ENCODE results near the gene DCP2. TPM values are rescaled to one million over a fixed set of nuclear protein-coding genes. Genes with fewer than 3 reads are reported as not detected.

The DCP2 gene
- total and polyA plus RNA-seq, 7 donors: 5.5 to 26.8 (median 18.1) TPM

GRCh38 chr5:112940670-112941069, 35.9 kb upstream of the DCP2 start:
- intact Hi-C loops (cut with DNase I): no loop called here
- DNase-seq: no peak
- no peaks in the 10 kb centered on the region for H3K4me1 ChIP-seq
- no peaks in the 10 kb centered on the region for H3K9me3 ChIP-seq
- H3K27me3 ChIP-seq: no peaks in the 10 kb centered on the region
- no peaks in the 10 kb centered on the region for H3K36me3 ChIP-seq
- WGBS, 2 donors: 69 to 71% methylated on average over 2 of the region's 2 CpGs
- H3K27ac ChIP-seq: no peak overlapping the region
- no peak overlapping the region for H3K4me3 ChIP-seq
- TF ChIP-seq POLR2A (IDR thresholded peaks at IDR 0.05) (no peak), POLR2AphosphoS5 (IDR thresholded peaks at IDR 0.05) (no peak), EP300 (IDR thresholded peaks at IDR 0.05) (no peak), CTCF (IDR thresholded peaks at IDR 0.05) (no peak)

- Histone ChIP-seq H3K36me3 (no peaks in the 10 kb centered on the region), H3K9me3 (no peaks in the 10 kb centered on the region), H3K4me1 (no peaks in the 10 kb centered on the region), H3K27me3 (no peaks in the 10 kb centered on the region), H3K4me3 (no peak overlapping the region), H3K27ac (no peak overlapping the region)
- intact Hi-C loops (cut with DNase I): no loop called here
- WGBS, 2 donors: 85 to 96% methylated on average over 1 of the region's 1 CpG
- no peak for DNase-seq
- TF ChIP-seq EP300 (IDR thresholded peaks at IDR 0.05): no peak
- TF ChIP-seq CTCF (IDR thresholded peaks at IDR 0.05): no peak
- no peak for TF ChIP-seq POLR2A (IDR thresholded peaks at IDR 0.05)
- TF ChIP-seq POLR2AphosphoS5 (IDR thresholded peaks at IDR 0.05): no peak
These were observed 28.1 kb upstream of the DCP2 start for GRCh38 chr5:112948458-112948857.

- TF ChIP-seq POLR2A (IDR thresholded peaks at IDR 0.05) (no peak), POLR2AphosphoS5 (IDR thresholded peaks at IDR 0.05) (no peak), CTCF (IDR thresholded peaks at IDR 0.05) (no peak), EP300 (IDR thresholded peaks at IDR 0.05) (no peak)
- H3K4me3 ChIP-seq: no peak overlapping the region
- intact Hi-C loops (cut with DNase I): no loop called here
- no peaks in the 10 kb centered on the region for H3K4me1 ChIP-seq
- no peak overlapping the region for H3K27ac ChIP-seq
- no peak for DNase-seq
- H3K36me3 ChIP-seq: no peaks in the 10 kb centered on the region
- no peaks in the 10 kb centered on the region for H3K27me3 ChIP-seq
- WGBS, 2 donors: 89 to 91% methylated on average over 12 of the region's 12 CpGs
- no peaks in the 10 kb centered on the region for H3K9me3 ChIP-seq
These were observed 25.4 kb upstream of the DCP2 start for GRCh38 chr5:112951124-112951702.

- 85 to 86% methylated on average over 3 of the region's 3 CpGs for WGBS, 2 donors
- Histone ChIP-seq H3K4me1 (peaks cover 0 to 26% (median 22%) of the 10 kb centered on the region in 4 donors), H3K4me3 (no peak overlapping the region), H3K27me3 (no peaks in the 10 kb centered on the region), H3K36me3 (no peaks in the 10 kb centered on the region), H3K9me3 (no peaks in the 10 kb centered on the region), H3K27ac (no peak overlapping the region)
- DNase-seq: no peak
- TF ChIP-seq EP300 (IDR thresholded peaks at IDR 0.05) (no peak), POLR2AphosphoS5 (IDR thresholded peaks at IDR 0.05) (no peak), POLR2A (IDR thresholded peaks at IDR 0.05) (no peak), CTCF (IDR thresholded peaks at IDR 0.05) (no peak)
- intact Hi-C loops (cut with DNase I): no loop called here
These were observed 20.0 kb upstream of the DCP2 start for GRCh38 chr5:112956606-112957005.
